Stimulated activated CD4-positive, alpha-beta T cell treated with anti-CD3 and anti-CD28 coated beads, Interleukin-1b, Interleukin-23, amount 100 ng/mL, for 48 hours (primary cell): ENCODE data around the gene CHRD.
A peak's percentile ranks its signal among the peaks of the same experiment; 100 is the strongest.

Experiments
- DNase-seq: peaks from one replicate; pipeline ENCODE4 v3.0.0-alpha.2; 2020

Gene CHRD

GRCh38 chr3:184347321-184348056, 32.4 kb upstream of the CHRD start:
- no peak for DNase-seq

- no peak for DNase-seq
Measured at GRCh38 chr3:184348057-184348382, 31.8 kb upstream of the CHRD start.

- DNase-seq, result no peak
Measured at GRCh38 chr3:184349563-184350470, 30.0 kb upstream of the CHRD start.

GRCh38 chr3:184350618-184351017, 29.2 kb upstream of the CHRD start:
- no peak for DNase-seq

GRCh38 chr3:184351511-184352148, 28.2 kb upstream of the CHRD start:
- DNase-seq, result no peak

GRCh38 chr3:184352149-184352785, 27.6 kb upstream of the CHRD start:
- DNase-seq, result no peak

- no peak for DNase-seq
Measured at GRCh38 chr3:184352897-184353545, 26.8 kb upstream of the CHRD start.

GRCh38 chr3:184353546-184353941, 26.3 kb upstream of the CHRD start:
- no peak for DNase-seq

GRCh38 chr3:184354121-184354728, 25.6 kb upstream of the CHRD start:
- DNase-seq, result peak; percentile 56

- no peak for DNase-seq
Measured at GRCh38 chr3:184354754-184355153, 25.1 kb upstream of the CHRD start.

- DNase-seq, result no peak
Measured at GRCh38 chr3:184355261-184356040, 24.4 kb upstream of the CHRD start.

- no peak for DNase-seq
Measured at GRCh38 chr3:184357248-184358123, 22.4 kb upstream of the CHRD start.

- DNase-seq, result no peak
Measured at GRCh38 chr3:184358124-184358767, 21.6 kb upstream of the CHRD start.

GRCh38 chr3:184358921-184359350, 20.9 kb upstream of the CHRD start:
- DNase-seq, result no peak

- no peak for DNase-seq
Measured at GRCh38 chr3:184359610-184360009, 20.2 kb upstream of the CHRD start.

GRCh38 chr3:184360070-184360928, 19.6 kb upstream of the CHRD start:
- no peak for DNase-seq

- DNase-seq, result no peak
Measured at GRCh38 chr3:184360929-184361531, 18.8 kb upstream of the CHRD start.

GRCh38 chr3:184361532-184361931, 18.3 kb upstream of the CHRD start, which contains the start of the genes CLCN2 and POLR2H:
TSS of gene CLCN2 (minus strand) at chr3:184361605. CDS start at chr3:184361479, 126 bp downstream.
TSS of gene POLR2H (plus strand) at chr3:184361710. CDS start at chr3:184363493, 1,783 bp downstream.
- peak; percentile 41 for DNase-seq
